ENCODE results near the gene CAMSAP1.

DNA sequence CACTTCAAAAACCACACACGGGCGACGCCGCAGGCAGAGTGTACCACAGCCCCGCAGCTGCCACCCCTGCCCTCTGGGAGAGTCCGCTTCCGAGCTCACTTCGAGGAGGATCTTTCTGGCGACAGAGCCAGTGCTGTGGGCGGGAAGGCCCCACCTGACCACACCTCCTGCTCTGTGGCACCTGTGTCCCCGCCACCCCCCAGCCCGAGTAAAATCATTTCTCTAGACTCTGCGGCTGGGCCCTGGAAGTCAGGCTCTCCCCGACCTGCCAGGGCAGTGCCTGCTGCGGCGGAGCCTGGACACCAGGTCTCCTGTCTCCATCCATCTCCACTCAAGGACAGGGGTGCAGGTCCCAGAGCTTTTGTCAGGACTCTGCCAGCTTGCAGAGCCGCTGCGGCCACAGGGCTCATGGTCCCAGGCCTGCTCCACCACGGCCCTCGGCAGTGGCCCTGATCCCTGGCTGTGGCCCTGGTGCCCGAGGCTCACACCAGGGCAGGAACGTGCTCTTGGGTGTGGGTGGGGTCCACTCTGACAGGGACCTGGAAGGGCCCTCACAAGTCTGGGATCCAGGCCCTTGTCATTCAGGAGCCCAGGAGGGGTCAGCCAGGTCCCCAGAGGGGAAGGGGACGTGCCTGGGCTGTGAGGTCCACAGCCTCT lies 20.9 kb upstream of the CAMSAP1 start:
- TF ChIP-seq EZH2 (IDR thresholded peaks at IDR 0.05; ENCODE audit: insufficient read depth, poor library complexity, severe bottlenecking) (no peak), EZH2phosphoT487 (IDR thresholded peaks at IDR 0.05; ENCODE audit: insufficient read depth, low read depth) (no peak)

Measured in GM23248 (cell line).